Measurements from ENCODE around the gene CCDC197.

CCDC197 gene

GRCh38 chr14:93961620-93962019 is 35.5 kb upstream of the CCDC197 start:
- DNase-seq, result no peak

GRCh38 chr14:93962701-93963601 is 34.1 kb upstream of the CCDC197 start:
- peak; percentile 56 for DNase-seq

- DNase-seq, result no peak
These were observed 33.4 kb upstream of the CCDC197 start for GRCh38 chr14:93963692-93964091.

GRCh38 chr14:93964281-93964680 is 32.8 kb upstream of the CCDC197 start:
- no peak for DNase-seq

GRCh38 chr14:93964820-93965286 is 32.2 kb upstream of the CCDC197 start:
- DNase-seq, result no peak

GRCh38 chr14:93965287-93965821 is 31.7 kb upstream of the CCDC197 start:
- no peak for DNase-seq

- DNase-seq, result no peak
These were observed 31.1 kb upstream of the CCDC197 start for GRCh38 chr14:93965946-93966474.

- DNase-seq, result no peak
These were observed 29.4 kb upstream of the CCDC197 start for GRCh38 chr14:93967637-93968250.

GRCh38 chr14:93969082-93969828 is 27.8 kb upstream of the CCDC197 start:
- no peak for DNase-seq

- DNase-seq, result peak; percentile 73
These were observed 26.5 kb upstream of the CCDC197 start for GRCh38 chr14:93970585-93970964.

- DNase-seq, result peak; percentile 74
These were observed 26.0 kb upstream of the CCDC197 start for GRCh38 chr14:93970965-93971634.

- DNase-seq, result no peak
These were observed 25.5 kb upstream of the CCDC197 start for GRCh38 chr14:93971635-93972027.

- peak; percentile 63 for DNase-seq
These were observed 24.4 kb upstream of the CCDC197 start for GRCh38 chr14:93972618-93973205.

- no peak for DNase-seq
These were observed 23.5 kb upstream of the CCDC197 start for GRCh38 chr14:93973607-93974006.

GRCh38 chr14:93974299-93974698 is 22.8 kb upstream of the CCDC197 start:
- no peak for DNase-seq

GRCh38 chr14:93974833-93975232 is 22.3 kb upstream of the CCDC197 start:
- no peak for DNase-seq

- peak; percentile 57 for DNase-seq
These were observed 21.2 kb upstream of the CCDC197 start for GRCh38 chr14:93975791-93976476.

- DNase-seq, result peak; percentile 61
These were observed 20.5 kb upstream of the CCDC197 start, which contains the start of gene ASB2 for GRCh38 chr14:93976477-93977057. ASB2 (minus strand) TSS chr14:93976570; CDS start chr14:93964539, 12,031 bp downstream.

GRCh38 chr14:93977171-93977570 is 19.9 kb upstream of the CCDC197 start:
- DNase-seq, result no peak

- DNase-seq, result peak; percentile 88
These were observed 19.1 kb upstream of the CCDC197 start for GRCh38 chr14:93977790-93978581.
